Endothelial cell of umbilical vein (primary cell): ENCODE measurements around the gene KCNMA1. TPM values are rescaled to one million over a fixed set of nuclear protein-coding genes. Genes with fewer than 3 reads are reported as not detected.

Source experiments
- BruUV-seq: library from RNA; stranded (reverse); fragments of 400-500 nt; replicated peaks from 2 replicates; lab custom pipeline; 2021; lab: Mats Ljungman, UMichigan
- CTCF ChIA-PET: fragments of 300-600, 350-600 bp; sonication (Branson Sonifier 250); formaldehyde crosslinking; loops from one replicate; lab custom pipeline; 2021; ENCODE audit warnings: antibody characterized with exemption, inconsistent platforms; lab: Charles Lee
- POLR2A ChIA-PET: fragments of 300-600, 350-600 bp; sonication (Branson Sonifier 250); formaldehyde crosslinking; loops from one replicate; lab custom pipeline; 2021; ENCODE audit warnings: antibody characterized with exemption, inconsistent platforms; lab: Charles Lee
- DNase-seq: peaks from one replicate; pipeline ENCODE4 v3.0.0-alpha.2; 2011; ENCODE audit warnings: low read depth, low spot score
- FAIRE-seq: peaks from 2 replicates; lab custom pipeline; 2011; peaks lifted over from hg19 to GRCh38; lab: Jason Lieb, UNC
- H2AFZ ChIP-seq: 2 replicates; pipeline ENCODE4 v1.6.0; 2012; ENCODE audit warnings: low read depth, low read length, control low read depth, inconsistent platforms
- H3K27ac ChIP-seq: 2 replicates; pipeline ENCODE4 v1.5.1; 2011; ENCODE audit warnings: low read depth, mild to moderate bottlenecking, control low read depth, low read length, moderate library complexity; ENCODE audit not compliant: insufficient read depth
- H3K27me3 ChIP-seq, 2 experiments: 2 replicates each; pipeline versions ENCODE4 v1.6.0 to v1.6.1; 2011; ENCODE audit warnings: low read length in 2 of 2, mixed read lengths in 1 of 2; ENCODE audit not compliant: control insufficient read depth in 2 of 2, insufficient read depth in 2 of 2
- H3K36me3 ChIP-seq, 2 experiments: 2 replicates in 1 of 2; 3 replicates in 1 of 2; pipeline ENCODE4 v1.5.1; 2011; ENCODE audit warnings: low read length in 2 of 2, mild to moderate bottlenecking in 1 of 2, moderate library complexity in 1 of 2; ENCODE audit not compliant: control insufficient read depth in 2 of 2, insufficient read depth in 2 of 2; ENCODE audit errors: extremely low read depth in 1 of 2
- H3K4me1 ChIP-seq: 3 replicates; pipeline ENCODE4 v1.5.1; 2011; ENCODE audit warnings: mild to moderate bottlenecking, low read length; ENCODE audit not compliant: control insufficient read depth, insufficient read depth; ENCODE audit errors: extremely low read depth
- H3K4me2 ChIP-seq: 2 replicates; pipeline ENCODE4 v1.6.1; 2011; ENCODE audit warnings: low read length, control low read depth, mixed read lengths; ENCODE audit not compliant: insufficient read depth
- H3K4me3 ChIP-seq, 3 experiments: fragments of 200-600 bp in 1 of 3; sonication (generic), shearing (Covaris generic) in 1 of 3; replicated peaks in 1 of 3; 2 replicates each; pipeline ENCODE4 v1.5.1; 2011 to 2016; ENCODE audit warnings: control low read depth in 3 of 3, low read length in 3 of 3, mild to moderate bottlenecking in 2 of 3, inconsistent platforms in 1 of 3, low read depth in 1 of 3, moderate library complexity in 1 of 3; ENCODE audit not compliant: insufficient read depth in 1 of 3
- H3K79me2 ChIP-seq: 2 replicates; pipeline ENCODE4 v1.6.0; 2012; ENCODE audit warnings: low read length, inconsistent platforms; ENCODE audit not compliant: control insufficient read depth, insufficient read depth
- H3K9ac ChIP-seq: replicated peaks from 2 replicates; pipeline ENCODE3; 2011; ENCODE audit warnings: low read length, control low read depth; ENCODE audit not compliant: insufficient read depth; ENCODE audit errors: extremely low read depth
- H3K9me1 ChIP-seq: replicated peaks from 3 replicates; pipeline ENCODE4 v1.6.0; 2011; ENCODE audit warnings: mild to moderate bottlenecking, low read length; ENCODE audit not compliant: control insufficient read depth, insufficient read depth; ENCODE audit errors: extremely low read depth
- H3K9me3 ChIP-seq: replicated peaks from 2 replicates; pipeline ENCODE4 v1.5.1; 2012; ENCODE audit warnings: low read length, inconsistent platforms; ENCODE audit not compliant: control insufficient read depth, insufficient read depth
- H4K20me1 ChIP-seq: replicated peaks from 2 replicates; pipeline ENCODE3; 2011; ENCODE audit warnings: mild to moderate bottlenecking, low read length; ENCODE audit not compliant: control insufficient read depth, insufficient read depth; ENCODE audit errors: extremely low read depth
- EZH2 ChIP-seq: IDR thresholded peaks from 2 replicates; pipeline ENCODE4 v1.6.1; 2012; ENCODE audit warnings: borderline replicate concordance, low read depth, mild to moderate bottlenecking, moderate library complexity, low read length, inconsistent platforms; ENCODE audit not compliant: severe bottlenecking
- FOS ChIP-seq: IDR thresholded peaks from 2 replicates; pipeline ENCODE4 v1.6.1; 2011; ENCODE audit warnings: mild to moderate bottlenecking, low read length, moderate library complexity, borderline replicate concordance; ENCODE audit not compliant: insufficient read depth
- GATA2 ChIP-seq: IDR thresholded peaks from 2 replicates; pipeline ENCODE4 v1.7.0; 2011; ENCODE audit warnings: low read depth, mild to moderate bottlenecking, moderate library complexity, mixed read lengths, low read length; ENCODE audit not compliant: insufficient read length, insufficient read depth
- JUN ChIP-seq: IDR thresholded peaks from 2 replicates; pipeline ENCODE4 v1.6.1; 2011; ENCODE audit warnings: borderline replicate concordance, low read depth; ENCODE audit not compliant: insufficient read length, insufficient read depth
- MAX ChIP-seq: IDR thresholded peaks from 2 replicates; pipeline ENCODE4 v1.6.1; 2011; ENCODE audit not compliant: insufficient read depth, insufficient read length
- MYC ChIP-seq: IDR thresholded peaks from one replicate; pipeline ENCODE4 v1.6.1; 2011; ENCODE audit warnings: mild to moderate bottlenecking, low read depth, low read length
- POLR2A ChIP-seq: IDR thresholded peaks from 2 replicates; pipeline ENCODE4 v1.6.1; 2012; ENCODE audit warnings: low read depth, mild to moderate bottlenecking, control low read depth, low read length
- POLR2AphosphoS5 ChIP-seq: IDR thresholded peaks from 2 replicates; pipeline ENCODE4 v1.6.1; 2012; ENCODE audit warnings: low read depth, mild to moderate bottlenecking, control low read depth, low read length, moderate library complexity; ENCODE audit not compliant: insufficient read depth
- dilution Hi-C: fragments of 300-500 bp; cut with MboI; formaldehyde crosslinking; loops from one replicate; pipeline ENCODE4 v1.15.0; 2019; ENCODE audit warnings: low sequenced_read_pairs; ENCODE audit not compliant: extremely low pct_ligation_motif_present
- intact Hi-C: fragments of 100-400 bp; cut with micrococcal nuclease; formaldehyde crosslinking; loops from one replicate; pipeline ENCODE4 v1.10.0; 2022
- polyA plus RNA-seq, 4 experiments: library from polyadenylated mRNA; depleted of rRNA in 3 of 4; stranded (reverse) in 3 of 4; unstranded in 1 of 4; fragments of >200 nt; gene quantifications; 2 replicates each; pipeline versions ENCODE4 v1.2.1 to v1.2.3, GENCODE V29; 2011 to 2012; ENCODE audit warnings: missing spikeins in 1 of 4
- total RNA-seq: library from RNA; stranded (reverse); gene quantifications from 2 replicates; pipeline ENCODE4 v1.2.3, GENCODE V29; 2021
- TF ChIP-seq, protein P1 (sequence below), 2 donors: IDR thresholded peaks; 1 replicate in 1 of 2; 2 replicates in 1 of 2; pipeline ENCODE4 v1.5.1; 2011; ENCODE audit warnings: low read length in 2 of 2, mild to moderate bottlenecking in 2 of 2, moderate library complexity in 2 of 2, control low read depth in 1 of 2, inconsistent platforms in 1 of 2, low read depth in 1 of 2; ENCODE audit not compliant: insufficient read depth in 1 of 2; ENCODE audit errors: extremely low read depth in 1 of 2

The KCNMA1 gene
- total and polyA plus RNA-seq, 2 donors (not counting 3 experiments of a cell fraction or from before 2014, with no cell fraction given) = 0.10 to 0.82 TPM

DNA sequence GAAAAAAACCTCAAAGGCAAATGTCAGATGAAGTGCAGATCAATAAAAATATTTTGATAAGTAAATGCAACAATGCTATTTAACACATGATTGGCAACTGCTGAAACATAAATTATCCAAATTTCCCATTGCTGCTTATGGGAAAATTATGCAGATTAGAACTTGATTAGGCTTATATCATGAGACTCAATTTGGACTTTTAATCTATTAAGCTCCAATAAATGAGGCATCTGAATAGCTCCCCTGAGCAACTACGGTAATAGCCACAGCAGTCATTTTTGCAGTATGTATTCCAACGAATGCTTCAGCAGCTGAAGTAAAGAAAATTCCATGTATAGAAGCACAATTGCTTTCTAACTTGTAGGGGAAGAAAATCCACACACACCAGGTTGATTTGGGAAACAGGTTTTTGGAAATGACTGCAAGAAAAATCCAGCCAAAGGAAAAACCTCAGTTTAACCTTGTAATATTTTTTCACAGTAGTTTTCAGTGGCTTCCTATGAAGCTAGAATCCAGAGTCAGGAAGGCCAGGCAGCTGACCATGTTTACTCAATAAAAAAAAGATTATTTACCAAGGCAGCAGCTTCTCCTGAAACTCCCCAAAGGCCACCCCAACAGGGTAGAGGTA is 716.1 kb downstream of the KCNMA1 start:
- no peaks in the 10 kb centered on the region for H3K27me3 ChIP-seq
- ChIA-PET CTCF (no interaction called here), POLR2A (no interaction called here)
- DNase-seq (no peak), FAIRE-seq (no peak)
- no peaks in the 10 kb centered on the region for H3K36me3 ChIP-seq
- H3K9ac ChIP-seq = no peak overlapping the region
- H3K4me3 ChIP-seq = no peak overlapping the region
- no peaks in the 10 kb centered on the region for H4K20me1 ChIP-seq
- intact Hi-C loops (no loop called here), dilution Hi-C loops (no loop called here)
- no peaks in the 10 kb centered on the region for H3K9me1 ChIP-seq
- BruUV-seq = no TSS peak
- no peaks in the 10 kb centered on the region for H3K9me3 ChIP-seq
- H3K4me2 ChIP-seq = no peak overlapping the region
- H3K4me1 ChIP-seq = no peaks in the 10 kb centered on the region
- TF ChIP-seq POLR2A (no peak), JUN (no peak), GATA2 (no peak), MAX (no peak), MYC (no peak), FOS (no peak), POLR2AphosphoS5 (no peak), EZH2 (no peak)
- TF ChIP-seq, protein P1, sequence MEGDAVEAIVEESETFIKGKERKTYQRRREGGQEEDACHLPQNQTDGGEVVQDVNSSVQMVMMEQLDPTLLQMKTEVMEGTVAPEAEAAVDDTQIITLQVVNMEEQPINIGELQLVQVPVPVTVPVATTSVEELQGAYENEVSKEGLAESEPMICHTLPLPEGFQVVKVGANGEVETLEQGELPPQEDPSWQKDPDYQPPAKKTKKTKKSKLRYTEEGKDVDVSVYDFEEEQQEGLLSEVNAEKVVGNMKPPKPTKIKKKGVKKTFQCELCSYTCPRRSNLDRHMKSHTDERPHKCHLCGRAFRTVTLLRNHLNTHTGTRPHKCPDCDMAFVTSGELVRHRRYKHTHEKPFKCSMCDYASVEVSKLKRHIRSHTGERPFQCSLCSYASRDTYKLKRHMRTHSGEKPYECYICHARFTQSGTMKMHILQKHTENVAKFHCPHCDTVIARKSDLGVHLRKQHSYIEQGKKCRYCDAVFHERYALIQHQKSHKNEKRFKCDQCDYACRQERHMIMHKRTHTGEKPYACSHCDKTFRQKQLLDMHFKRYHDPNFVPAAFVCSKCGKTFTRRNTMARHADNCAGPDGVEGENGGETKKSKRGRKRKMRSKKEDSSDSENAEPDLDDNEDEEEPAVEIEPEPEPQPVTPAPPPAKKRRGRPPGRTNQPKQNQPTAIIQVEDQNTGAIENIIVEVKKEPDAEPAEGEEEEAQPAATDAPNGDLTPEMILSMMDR (IDR thresholded peaks at IDR 0.05; ENCODE audit: extremely low read depth in 1 of 2, insufficient read depth in 1 of 2, low read depth in 1 of 2, low read length in 2 of 2) = no peak
- no peak overlapping the region for H3K27ac ChIP-seq
- H2AFZ ChIP-seq = no peak overlapping the region
- H3K79me2 ChIP-seq = no peaks in the 10 kb centered on the region
